AG04449 (cell line): ENCODE data around the gene SWT1.

Source experiments
- CTCF ChIA-PET: fragments of 350-600 bp; formaldehyde crosslinking; extraction: SDS; loops from one replicate; lab custom pipeline; 2021; ENCODE audit warnings: antibody characterized with exemption; lab: Yijun Ruan, JAX
- POLR2A ChIA-PET: fragments of 400-600, 350-600 bp; formaldehyde crosslinking; extraction: SDS; loops from one replicate; lab custom pipeline; 2020; ENCODE audit warnings: antibody characterized with exemption, inconsistent platforms; lab: Yijun Ruan, JAX
- DNase-seq: peaks from one replicate; pipeline ENCODE4 v3.0.0-alpha.2; 2010; ENCODE audit warnings: low read depth, low spot score
- H3K4me3 ChIP-seq: 2 replicates; pipeline ENCODE4 v1.5.1; 2011; ENCODE audit warnings: low read depth, mild to moderate bottlenecking, control low read depth, low read length
- TF ChIP-seq, protein P1 (sequence below): IDR thresholded peaks from one replicate; pipeline ENCODE4 v1.5.1; 2011; ENCODE audit warnings: mild to moderate bottlenecking, moderate library complexity, low read length, control low read depth, inconsistent platforms; ENCODE audit not compliant: insufficient read depth; ENCODE audit errors: missing control alignments

The SWT1 gene

DNA sequence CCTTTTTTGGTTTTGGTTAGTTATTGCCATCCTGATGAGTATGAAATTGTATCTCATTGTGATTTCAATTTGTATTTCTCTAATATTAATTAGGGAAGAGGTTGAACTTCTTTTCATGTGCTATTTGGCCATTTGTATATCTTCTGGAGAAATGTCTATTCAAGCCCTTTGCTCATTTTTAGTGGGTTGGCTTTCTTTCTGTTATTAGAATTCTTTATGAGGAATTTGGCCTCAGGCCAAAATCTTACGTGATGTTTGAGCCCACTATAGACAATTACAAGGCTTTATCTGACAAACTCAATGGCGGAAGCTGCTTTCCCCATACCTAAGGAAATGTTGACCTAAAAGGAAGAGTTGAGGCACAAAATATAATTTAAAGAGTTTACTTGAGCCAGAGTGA lies 127.1 kb downstream of the SWT1 start:
- ChIA-PET CTCF (no interaction called here), POLR2A (no interaction called here)
- H3K4me3 ChIP-seq: no peak overlapping the region
- no peak for DNase-seq
- TF ChIP-seq, protein P1, sequence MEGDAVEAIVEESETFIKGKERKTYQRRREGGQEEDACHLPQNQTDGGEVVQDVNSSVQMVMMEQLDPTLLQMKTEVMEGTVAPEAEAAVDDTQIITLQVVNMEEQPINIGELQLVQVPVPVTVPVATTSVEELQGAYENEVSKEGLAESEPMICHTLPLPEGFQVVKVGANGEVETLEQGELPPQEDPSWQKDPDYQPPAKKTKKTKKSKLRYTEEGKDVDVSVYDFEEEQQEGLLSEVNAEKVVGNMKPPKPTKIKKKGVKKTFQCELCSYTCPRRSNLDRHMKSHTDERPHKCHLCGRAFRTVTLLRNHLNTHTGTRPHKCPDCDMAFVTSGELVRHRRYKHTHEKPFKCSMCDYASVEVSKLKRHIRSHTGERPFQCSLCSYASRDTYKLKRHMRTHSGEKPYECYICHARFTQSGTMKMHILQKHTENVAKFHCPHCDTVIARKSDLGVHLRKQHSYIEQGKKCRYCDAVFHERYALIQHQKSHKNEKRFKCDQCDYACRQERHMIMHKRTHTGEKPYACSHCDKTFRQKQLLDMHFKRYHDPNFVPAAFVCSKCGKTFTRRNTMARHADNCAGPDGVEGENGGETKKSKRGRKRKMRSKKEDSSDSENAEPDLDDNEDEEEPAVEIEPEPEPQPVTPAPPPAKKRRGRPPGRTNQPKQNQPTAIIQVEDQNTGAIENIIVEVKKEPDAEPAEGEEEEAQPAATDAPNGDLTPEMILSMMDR: no peak

DNA sequence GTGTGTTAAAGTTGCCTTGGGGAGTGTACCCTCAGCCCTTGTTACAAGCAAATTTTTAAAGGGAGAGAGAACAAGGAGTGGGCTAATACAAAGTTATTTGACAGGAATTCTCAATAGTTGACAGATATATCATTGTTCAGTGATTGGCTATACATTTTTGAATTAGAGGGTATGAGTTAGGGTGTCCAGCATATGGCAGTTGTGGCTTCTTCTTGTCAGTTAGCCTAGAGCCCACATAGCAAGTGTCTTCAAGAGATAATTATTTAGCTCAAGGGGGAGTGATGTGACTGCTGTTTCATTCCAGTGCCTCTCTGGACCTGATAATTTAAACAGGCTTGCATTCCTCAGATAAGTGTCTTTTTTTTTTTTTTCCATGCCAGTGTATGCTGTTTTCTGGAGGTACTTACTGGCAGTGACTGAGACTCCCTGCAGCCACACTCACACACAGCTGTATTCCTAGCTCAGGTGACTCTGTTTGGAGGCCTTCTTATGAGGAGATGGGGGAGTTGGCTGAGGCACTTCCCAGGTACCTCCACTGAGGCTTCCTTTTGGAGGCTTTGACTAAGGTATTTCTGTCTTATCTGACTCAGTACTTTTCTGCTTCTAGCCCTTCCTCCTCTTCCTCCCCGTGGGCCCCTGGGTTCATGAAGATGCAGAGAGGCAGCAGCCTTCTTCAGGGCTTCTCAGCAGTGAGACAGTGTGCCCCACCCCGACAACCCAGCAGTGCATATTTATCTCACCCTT lies 127.7 kb downstream of the SWT1 start:
- ChIA-PET CTCF (no interaction called here), POLR2A (no interaction called here)
- TF ChIP-seq, protein P1: no peak
- DNase-seq: no peak
- no peak overlapping the region for H3K4me3 ChIP-seq

DNA sequence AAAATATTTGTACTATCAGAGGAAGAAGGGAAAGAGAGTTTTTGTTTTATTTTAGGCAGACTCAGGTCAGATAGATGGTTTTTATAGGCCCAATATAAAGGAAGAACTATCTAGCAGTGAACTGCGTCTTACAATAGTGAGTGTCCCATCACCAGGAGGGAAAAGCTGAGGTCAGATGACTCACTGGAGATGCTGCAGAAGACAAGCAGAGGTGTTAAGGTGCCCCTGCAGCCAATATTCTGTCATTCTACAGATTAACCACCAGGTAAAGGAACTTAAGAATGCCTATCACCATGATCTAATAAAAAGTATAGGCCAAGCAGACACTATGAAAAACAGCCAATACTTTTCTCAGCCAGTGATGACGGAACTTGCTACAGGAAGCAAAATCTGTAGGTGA lies 130.5 kb downstream of the SWT1 start:
- TF ChIP-seq, protein P1: no peak
- DNase-seq: no peak
- CTCF ChIA-PET: no interaction called here
- POLR2A ChIA-PET: no interaction called here
- H3K4me3 ChIP-seq: no peak overlapping the region

DNA sequence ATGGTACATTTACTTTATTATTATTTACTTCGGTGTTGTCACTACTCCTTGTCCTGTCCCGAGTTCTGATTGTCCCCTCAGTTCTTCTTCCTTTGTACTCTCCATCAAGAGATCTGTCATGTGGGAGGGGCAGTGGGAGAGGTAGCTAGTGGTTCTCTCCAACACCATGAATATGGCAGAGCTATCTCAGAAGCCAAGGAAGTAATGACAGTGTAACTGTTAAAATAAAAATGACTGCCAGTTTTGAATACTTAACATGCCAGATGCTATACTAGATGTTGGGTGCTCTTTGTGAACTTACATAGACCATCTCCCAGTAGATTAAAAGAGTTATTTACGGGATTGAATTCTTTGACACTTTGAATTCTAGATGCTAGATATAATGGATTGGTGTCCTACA lies 131.5 kb downstream of the SWT1 start:
- H3K4me3 ChIP-seq: no peak overlapping the region
- DNase-seq: no peak
- TF ChIP-seq, protein P1: no peak
- ChIA-PET POLR2A (no interaction called here), CTCF (no interaction called here)

DNA sequence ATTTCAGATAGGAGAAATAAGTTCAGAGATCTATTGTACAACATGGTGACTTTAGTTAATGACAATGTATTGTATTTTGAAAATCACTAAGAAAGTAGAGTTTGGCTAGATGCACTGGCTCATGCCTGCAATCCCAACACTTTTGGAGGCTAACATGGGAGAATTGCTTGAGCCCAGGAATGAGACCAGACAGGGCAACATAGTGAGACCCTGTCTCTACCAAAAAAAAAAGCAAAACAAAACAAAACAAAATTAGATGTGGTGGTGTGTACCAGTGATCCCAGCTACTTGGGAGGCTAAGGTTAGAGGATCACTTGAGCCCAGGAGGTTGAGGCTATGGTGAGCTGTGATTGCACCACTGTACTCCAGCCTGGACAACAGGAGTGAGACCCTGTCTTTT lies 132.9 kb downstream of the SWT1 start:
- DNase-seq: no peak
- CTCF ChIA-PET: interaction anchor here (0.9 kb wide), 1 partner anchor 380 kb away, joined by 4 read pairs; no protein-coding TSS in a partner anchor
- POLR2A ChIA-PET: no interaction called here
- no peak overlapping the region for H3K4me3 ChIP-seq
- TF ChIP-seq, protein P1: no peak

DNA sequence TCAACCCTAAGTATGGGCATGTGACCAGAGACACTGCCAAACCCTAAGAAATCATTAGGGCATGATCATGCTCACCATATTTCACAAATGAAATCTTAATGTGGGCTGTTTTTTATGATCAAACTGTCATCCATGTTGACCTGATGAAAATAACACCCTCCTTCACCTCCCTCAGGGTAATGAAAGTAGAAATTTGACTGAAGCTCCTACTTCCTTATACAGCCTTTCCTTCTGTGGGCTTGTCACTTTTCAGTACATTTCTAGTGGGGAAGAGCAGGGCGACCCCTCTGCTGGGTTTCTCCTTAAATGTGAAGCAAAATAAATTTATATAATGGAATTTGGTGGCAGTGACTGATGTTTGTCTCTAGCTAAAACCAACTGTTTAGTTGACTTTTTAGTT lies 134.2 kb downstream of the SWT1 start:
- TF ChIP-seq, protein P1: no peak
- DNase-seq: no peak
- ChIA-PET CTCF (interaction anchor here (0.6 to 1.1 kb wide), 3 partner anchors 10 to 121 kb away, joined by 3 to 4 read pairs (median 4); no protein-coding TSS in a partner anchor), POLR2A (no interaction called here)
- H3K4me3 ChIP-seq: no peak overlapping the region
